ENCODE data around the gene RASAL2.

DNA sequence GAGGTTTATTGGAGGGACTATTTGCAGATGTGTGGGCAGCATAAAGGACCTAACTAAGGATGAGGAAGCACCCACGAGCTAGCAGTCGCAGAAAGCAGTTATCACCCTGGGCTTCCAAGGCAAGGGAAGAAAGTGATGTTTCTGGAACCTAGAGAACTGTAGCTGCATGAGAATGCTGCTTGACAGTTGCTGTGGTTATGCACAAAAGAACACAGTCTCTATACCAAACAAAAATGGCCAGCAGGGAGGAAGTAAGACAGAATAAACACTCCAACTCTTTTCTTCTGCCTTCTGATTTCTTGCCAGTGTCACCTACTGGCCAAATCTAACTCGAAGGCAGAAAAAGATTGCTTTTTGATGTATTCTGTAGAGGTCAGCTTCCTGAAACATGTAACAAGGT lies 190.2 kb downstream of the RASAL2 start:
- TF ChIP-seq, protein P1, sequence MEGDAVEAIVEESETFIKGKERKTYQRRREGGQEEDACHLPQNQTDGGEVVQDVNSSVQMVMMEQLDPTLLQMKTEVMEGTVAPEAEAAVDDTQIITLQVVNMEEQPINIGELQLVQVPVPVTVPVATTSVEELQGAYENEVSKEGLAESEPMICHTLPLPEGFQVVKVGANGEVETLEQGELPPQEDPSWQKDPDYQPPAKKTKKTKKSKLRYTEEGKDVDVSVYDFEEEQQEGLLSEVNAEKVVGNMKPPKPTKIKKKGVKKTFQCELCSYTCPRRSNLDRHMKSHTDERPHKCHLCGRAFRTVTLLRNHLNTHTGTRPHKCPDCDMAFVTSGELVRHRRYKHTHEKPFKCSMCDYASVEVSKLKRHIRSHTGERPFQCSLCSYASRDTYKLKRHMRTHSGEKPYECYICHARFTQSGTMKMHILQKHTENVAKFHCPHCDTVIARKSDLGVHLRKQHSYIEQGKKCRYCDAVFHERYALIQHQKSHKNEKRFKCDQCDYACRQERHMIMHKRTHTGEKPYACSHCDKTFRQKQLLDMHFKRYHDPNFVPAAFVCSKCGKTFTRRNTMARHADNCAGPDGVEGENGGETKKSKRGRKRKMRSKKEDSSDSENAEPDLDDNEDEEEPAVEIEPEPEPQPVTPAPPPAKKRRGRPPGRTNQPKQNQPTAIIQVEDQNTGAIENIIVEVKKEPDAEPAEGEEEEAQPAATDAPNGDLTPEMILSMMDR (IDR thresholded peaks at IDR 0.05; ENCODE audit: insufficient read depth, low read length, poor library complexity, severe bottlenecking), result no peak
- TF ChIP-seq EZH2phosphoT487 (conservative IDR thresholded peaks at IDR 0.05; ENCODE audit: low read length), result no peak
